ENCODE results near the gene CDC27.
"Not testable (repeated sequence)": the region's sequence is repeated elsewhere in the genome, so short reads cannot be mapped to it uniquely, and the experiment has no call there.

The CDC27 gene

DNA sequence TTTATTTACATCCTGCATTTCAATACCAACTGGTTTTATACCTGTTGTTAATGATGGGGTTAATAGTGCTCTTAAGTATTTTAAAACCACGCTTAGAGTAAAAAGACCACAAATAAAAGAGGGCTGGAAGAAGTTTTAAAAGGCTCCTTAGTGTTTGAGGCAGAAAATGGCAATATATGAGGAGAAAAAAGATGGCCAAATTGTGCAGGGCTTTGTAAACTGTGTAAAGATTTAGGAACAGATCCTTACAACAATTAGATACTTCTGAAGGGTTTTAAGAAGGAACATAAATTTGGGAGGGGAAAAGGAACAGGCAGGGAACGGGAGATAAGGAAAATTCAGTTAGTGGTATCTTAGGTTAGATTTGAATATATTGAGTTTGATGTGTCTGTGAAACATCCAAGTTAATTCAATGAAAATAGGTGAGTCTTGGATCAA lies 12.7 kb downstream of the CDC27 start:
- no peaks in the 10 kb centered on the region for H3K27me3 ChIP-seq (ENCODE audit: insufficient read depth, low read length, poor library complexity)
- no peak overlapping the region for H3K4me3 ChIP-seq (ENCODE audit: low read depth in 1 of 2, low read length in 2 of 2)
- no peak overlapping the region for H3K4me2 ChIP-seq (ENCODE audit: insufficient read depth, low read length)
- ATAC-seq (ENCODE audit: insufficient read depth, low read depth) (no peak), DNase-seq (no peak)
- no peak overlapping the region for H3K9ac ChIP-seq (ENCODE audit: low read depth, low read length)
- TF ChIP-seq, protein P1, sequence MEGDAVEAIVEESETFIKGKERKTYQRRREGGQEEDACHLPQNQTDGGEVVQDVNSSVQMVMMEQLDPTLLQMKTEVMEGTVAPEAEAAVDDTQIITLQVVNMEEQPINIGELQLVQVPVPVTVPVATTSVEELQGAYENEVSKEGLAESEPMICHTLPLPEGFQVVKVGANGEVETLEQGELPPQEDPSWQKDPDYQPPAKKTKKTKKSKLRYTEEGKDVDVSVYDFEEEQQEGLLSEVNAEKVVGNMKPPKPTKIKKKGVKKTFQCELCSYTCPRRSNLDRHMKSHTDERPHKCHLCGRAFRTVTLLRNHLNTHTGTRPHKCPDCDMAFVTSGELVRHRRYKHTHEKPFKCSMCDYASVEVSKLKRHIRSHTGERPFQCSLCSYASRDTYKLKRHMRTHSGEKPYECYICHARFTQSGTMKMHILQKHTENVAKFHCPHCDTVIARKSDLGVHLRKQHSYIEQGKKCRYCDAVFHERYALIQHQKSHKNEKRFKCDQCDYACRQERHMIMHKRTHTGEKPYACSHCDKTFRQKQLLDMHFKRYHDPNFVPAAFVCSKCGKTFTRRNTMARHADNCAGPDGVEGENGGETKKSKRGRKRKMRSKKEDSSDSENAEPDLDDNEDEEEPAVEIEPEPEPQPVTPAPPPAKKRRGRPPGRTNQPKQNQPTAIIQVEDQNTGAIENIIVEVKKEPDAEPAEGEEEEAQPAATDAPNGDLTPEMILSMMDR (IDR thresholded peaks at IDR 0.05; ENCODE audit: borderline replicate concordance, extremely low read depth, low read length, poor library complexity, severe bottlenecking), result no peak
- TF ChIP-seq EZH2 (IDR thresholded peaks at IDR 0.05; ENCODE audit: borderline replicate concordance, low read depth, low read length, severe bottlenecking), result no peak
- H4K20me1 ChIP-seq (ENCODE audit: insufficient read depth, low read length), result peaks cover 54% of the 10 kb centered on the region; the same call in 1 of the 2 replicates
- no peak overlapping the region for H3K27ac ChIP-seq (ENCODE audit: low read length)
- H3K36me3 ChIP-seq (ENCODE audit: insufficient read depth, low read length), result peaks cover 81% of the 10 kb centered on the region
- H3K79me2 ChIP-seq (ENCODE audit: insufficient read depth, low read length), result peaks cover 99% of the 10 kb centered on the region
- H3K4me1 ChIP-seq (ENCODE audit: insufficient read depth, low read length), result no peaks in the 10 kb centered on the region
- H2AFZ ChIP-seq (ENCODE audit: low read depth, low read length), result no peak overlapping the region
- H3K9me3 ChIP-seq (ENCODE audit: insufficient read depth, low read length, severe bottlenecking), result no peaks in the 10 kb centered on the region

DNA sequence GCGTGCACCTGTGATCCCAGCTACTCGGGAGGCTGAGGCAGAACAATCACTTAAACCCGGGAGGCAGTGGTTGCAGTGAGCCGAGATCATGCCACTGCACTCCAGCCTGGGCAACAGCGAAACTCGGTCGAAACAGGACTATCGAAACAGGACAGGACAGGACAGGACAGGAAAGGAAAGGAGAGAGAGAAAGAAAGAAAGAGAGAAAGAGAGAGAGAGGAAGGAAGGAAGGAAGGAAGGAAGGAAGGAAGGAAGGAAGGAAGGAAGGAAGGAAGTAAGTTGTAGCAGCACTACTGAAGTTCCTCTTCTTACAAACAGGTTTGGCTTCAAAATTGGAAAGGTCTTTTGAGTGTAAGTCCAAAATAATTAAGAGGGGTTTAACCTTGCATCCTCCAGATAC lies 14.3 kb downstream of the CDC27 start:
- H3K4me3 ChIP-seq (ENCODE audit: low read depth in 1 of 2, low read length in 2 of 2); H3K4me1 ChIP-seq (ENCODE audit: insufficient read depth, low read length); H3K9me3 ChIP-seq (ENCODE audit: insufficient read depth, low read length, severe bottlenecking); H3K27ac ChIP-seq (ENCODE audit: low read length); ATAC-seq (ENCODE audit: insufficient read depth, low read depth); H3K4me2 ChIP-seq (ENCODE audit: insufficient read depth, low read length); DNase-seq; H3K27me3 ChIP-seq (ENCODE audit: insufficient read depth, low read length, poor library complexity); H3K9ac ChIP-seq (ENCODE audit: low read depth, low read length); H2AFZ ChIP-seq (ENCODE audit: low read depth, low read length): not testable (repeated sequence)
- Histone ChIP-seq H3K36me3 (ENCODE audit: insufficient read depth, low read length) (peaks cover 83% of the 10 kb centered on the region), H4K20me1 (ENCODE audit: insufficient read depth, low read length) (peaks cover 51% of the 10 kb centered on the region; the same call in 1 of the 2 replicates), H3K79me2 (ENCODE audit: insufficient read depth, low read length) (peaks cover 99% of the 10 kb centered on the region)

DNA sequence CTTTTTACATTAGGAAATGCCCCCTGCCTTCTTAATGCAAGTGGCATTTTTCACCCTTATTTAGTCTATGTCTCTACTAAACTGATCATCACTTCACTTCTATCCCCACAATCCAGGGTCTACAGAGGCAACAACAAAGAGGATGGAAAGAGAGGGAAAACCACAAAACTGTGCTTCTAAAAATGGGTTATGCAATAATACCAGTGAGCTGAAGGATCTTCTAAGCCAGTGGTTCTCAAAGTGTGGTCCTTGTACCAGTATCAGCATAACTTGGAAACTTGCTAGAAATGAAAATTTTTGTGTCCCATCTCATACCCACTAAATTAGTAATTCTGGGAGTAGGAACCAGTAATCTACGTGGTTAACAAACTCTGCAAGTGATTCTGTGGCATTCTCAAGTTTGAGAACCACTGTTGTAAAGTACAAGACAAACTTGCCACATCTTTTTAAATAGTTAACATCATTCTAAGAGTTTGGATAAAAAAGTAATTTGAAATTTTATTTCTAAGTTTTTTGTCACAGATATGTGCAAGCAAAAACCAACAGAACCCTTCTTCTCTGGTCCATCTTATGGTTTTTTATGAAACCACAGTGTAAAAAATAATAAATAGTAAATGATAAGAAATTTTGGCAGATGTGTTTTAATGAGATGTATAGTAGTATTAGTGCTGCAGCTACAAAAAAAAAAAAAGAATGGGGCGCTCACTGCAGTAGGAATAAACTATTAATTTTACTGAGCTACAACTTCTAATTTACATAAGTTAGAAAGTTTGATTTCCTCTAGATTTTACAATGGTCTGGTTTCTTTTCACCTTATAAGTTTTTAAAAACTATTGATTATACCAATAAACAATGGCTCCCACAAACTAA lies 16.2 kb downstream of the CDC27 start:
- Histone ChIP-seq H4K20me1 (ENCODE audit: insufficient read depth, low read length) (peaks cover 45% of the 10 kb centered on the region; the same call in 1 of the 2 replicates), H3K4me2 (ENCODE audit: insufficient read depth, low read length) (no peak overlapping the region), H2AFZ (ENCODE audit: low read depth, low read length) (no peak overlapping the region), H3K9ac (ENCODE audit: low read depth, low read length) (no peak overlapping the region), H3K36me3 (ENCODE audit: insufficient read depth, low read length) (peaks cover 88% of the 10 kb centered on the region), H3K79me2 (ENCODE audit: insufficient read depth, low read length) (peaks cover 95% of the 10 kb centered on the region), H3K4me3 (ENCODE audit: low read depth in 1 of 2, low read length in 2 of 2) (no peak overlapping the region), H3K27me3 (ENCODE audit: insufficient read depth, low read length, poor library complexity) (no peaks in the 10 kb centered on the region), H3K27ac (ENCODE audit: low read length) (no peak overlapping the region), H3K4me1 (ENCODE audit: insufficient read depth, low read length) (no peaks in the 10 kb centered on the region), H3K9me3 (ENCODE audit: insufficient read depth, low read length, severe bottlenecking) (no peaks in the 10 kb centered on the region)
- TF ChIP-seq EZH2 (IDR thresholded peaks at IDR 0.05; ENCODE audit: borderline replicate concordance, low read depth, low read length, severe bottlenecking), result no peak
- TF ChIP-seq, protein P1 (IDR thresholded peaks at IDR 0.05; ENCODE audit: borderline replicate concordance, extremely low read depth, low read length, poor library complexity, severe bottlenecking), result no peak
- ATAC-seq (ENCODE audit: insufficient read depth, low read depth), result peak; percentile 54; the same call in 1 of the 3 replicates
- DNase-seq, result no peak

DNA sequence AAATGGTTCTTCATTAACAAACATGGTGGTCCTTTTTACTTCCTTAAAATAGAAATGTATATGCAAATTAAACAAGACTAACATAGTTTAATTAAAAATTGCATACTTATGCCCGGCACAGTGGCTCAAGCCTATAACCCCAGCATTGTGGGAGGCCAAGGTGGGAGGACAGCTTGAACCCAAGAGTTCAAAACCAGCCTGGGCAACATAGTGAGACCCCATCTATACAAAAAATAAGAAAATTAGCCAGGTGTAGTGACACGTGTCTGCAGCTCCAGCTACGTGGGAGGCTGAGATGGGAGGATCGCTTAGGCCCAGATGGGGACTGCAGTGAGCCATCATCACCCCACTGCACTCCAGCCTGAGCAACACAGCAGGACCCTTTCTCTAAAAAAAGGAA lies 18.4 kb downstream of the CDC27 start:
- no peak overlapping the region for H3K4me3 ChIP-seq (ENCODE audit: low read depth in 1 of 2, low read length in 2 of 2)
- no peak overlapping the region for H3K9ac ChIP-seq (ENCODE audit: low read depth, low read length)
- peaks cover 87% of the 10 kb centered on the region for H3K36me3 ChIP-seq (ENCODE audit: insufficient read depth, low read length)
- H3K4me1 ChIP-seq (ENCODE audit: insufficient read depth, low read length), result no peaks in the 10 kb centered on the region
- DNase-seq (no peak), ATAC-seq (ENCODE audit: insufficient read depth, low read depth) (no peak)
- no peak overlapping the region for H2AFZ ChIP-seq (ENCODE audit: low read depth, low read length)
- H3K9me3 ChIP-seq (ENCODE audit: insufficient read depth, low read length, severe bottlenecking), result no peaks in the 10 kb centered on the region
- H4K20me1 ChIP-seq (ENCODE audit: insufficient read depth, low read length), result peaks cover 29% of the 10 kb centered on the region; the same call in 1 of the 2 replicates
- H3K4me2 ChIP-seq (ENCODE audit: insufficient read depth, low read length), result no peak overlapping the region
- H3K27me3 ChIP-seq (ENCODE audit: insufficient read depth, low read length, poor library complexity), result no peaks in the 10 kb centered on the region
- peaks cover 86% of the 10 kb centered on the region for H3K79me2 ChIP-seq (ENCODE audit: insufficient read depth, low read length)
- TF ChIP-seq, protein P1 (IDR thresholded peaks at IDR 0.05; ENCODE audit: borderline replicate concordance, extremely low read depth, low read length, poor library complexity, severe bottlenecking), result no peak
- no peak for TF ChIP-seq EZH2 (IDR thresholded peaks at IDR 0.05; ENCODE audit: borderline replicate concordance, low read depth, low read length, severe bottlenecking)
- no peak overlapping the region for H3K27ac ChIP-seq (ENCODE audit: low read length)

DNA sequence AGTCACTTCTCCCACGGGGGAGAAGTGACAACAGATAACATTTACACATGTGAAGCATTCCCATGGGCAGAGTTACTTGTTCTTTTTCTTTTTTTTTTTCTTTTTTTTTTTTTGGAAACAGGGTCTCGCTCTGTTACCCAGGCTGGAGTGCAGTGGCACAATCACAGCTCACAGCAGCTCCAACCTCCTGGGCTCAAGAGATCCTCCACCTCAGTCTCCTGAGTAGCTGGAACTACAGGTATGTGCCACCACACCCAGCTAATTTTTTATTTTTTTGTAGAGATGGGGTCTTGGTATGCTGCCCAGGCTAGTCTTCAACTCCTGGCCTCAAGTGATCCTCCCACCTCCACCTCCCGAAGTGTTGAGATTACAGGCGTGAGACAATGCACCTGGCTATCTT lies 20.2 kb downstream of the CDC27 start:
- not testable (repeated sequence) for H3K4me1 ChIP-seq (ENCODE audit: insufficient read depth, low read length); DNase-seq

More for the DNA sequence above, 20.2 kb downstream of the CDC27 start:
- not testable (repeated sequence) for H3K4me3 ChIP-seq (ENCODE audit: low read depth in 1 of 2, low read length in 2 of 2); H2AFZ ChIP-seq (ENCODE audit: low read depth, low read length); H3K4me2 ChIP-seq (ENCODE audit: insufficient read depth, low read length); ATAC-seq (ENCODE audit: insufficient read depth, low read depth); H3K9ac ChIP-seq (ENCODE audit: low read depth, low read length); H3K27ac ChIP-seq (ENCODE audit: low read length); H3K9me3 ChIP-seq (ENCODE audit: insufficient read depth, low read length, severe bottlenecking); H3K27me3 ChIP-seq (ENCODE audit: insufficient read depth, low read length, poor library complexity)
- H3K36me3 ChIP-seq (ENCODE audit: insufficient read depth, low read length), result peaks cover 87% of the 10 kb centered on the region
- peaks cover 83% of the 10 kb centered on the region for H3K79me2 ChIP-seq (ENCODE audit: insufficient read depth, low read length)
- H4K20me1 ChIP-seq (ENCODE audit: insufficient read depth, low read length), result peaks cover 19% of the 10 kb centered on the region; the same call in 1 of the 2 replicates
